Loucy (cell line): ENCODE measurements around the gene PITX3.
A peak's percentile ranks its signal among the peaks of the same experiment; 100 is the strongest.

Source experiments
- H2AFZ ChIP-seq: fragments of 200-600 bp; sonication (generic); 2 replicates; pipeline ENCODE4 v1.6.0; 2016; ENCODE audit warnings: antibody characterized with exemption, mild to moderate bottlenecking, low read length, moderate library complexity
- H3F3A ChIP-seq: fragments of 200-600 bp; 2 replicates; pipeline ENCODE4 v1.6.0; 2016; ENCODE audit warnings: antibody characterized with exemption, low read depth, mild to moderate bottlenecking
- H3K27me3 ChIP-seq: fragments of 200-600 bp; sonication (generic); 2 replicates; pipeline ENCODE4 v1.6.1; 2014; ENCODE audit warnings: low read length, mild to moderate bottlenecking; ENCODE audit not compliant: insufficient read depth, poor library complexity, severe bottlenecking
- H3K36me3 ChIP-seq: fragments of 200-600 bp; sonication (generic); 2 replicates; pipeline ENCODE4 v1.6.1; 2016; ENCODE audit warnings: low read length; ENCODE audit not compliant: insufficient read depth
- H3K4me1 ChIP-seq: fragments of 200-600 bp; sonication (generic); 2 replicates; pipeline ENCODE4 v1.5.1; 2014; ENCODE audit warnings: low read length, mild to moderate bottlenecking; ENCODE audit not compliant: insufficient read depth, poor library complexity, severe bottlenecking
- H3K4me2 ChIP-seq: fragments of 200-600 bp; sonication (generic); 2 replicates; pipeline ENCODE4 v1.6.0; 2014; ENCODE audit warnings: antibody characterized with exemption, low read length, low read depth, mild to moderate bottlenecking; ENCODE audit not compliant: poor library complexity, severe bottlenecking
- H3K4me3 ChIP-seq: fragments of 200-600 bp; sonication (generic); 2 replicates; pipeline ENCODE4 v1.5.1; 2014; ENCODE audit warnings: low read length, mild to moderate bottlenecking, mixed read lengths; ENCODE audit not compliant: poor library complexity, severe bottlenecking
- H3K79me2 ChIP-seq: fragments of 200-600 bp; sonication (generic); 2 replicates; pipeline ENCODE4 v1.6.1; 2014; ENCODE audit warnings: low read length; ENCODE audit not compliant: insufficient read depth
- H3K9ac ChIP-seq: fragments of 200-600 bp; sonication (generic); 2 replicates; pipeline ENCODE4 v1.6.0; 2014; ENCODE audit warnings: mild to moderate bottlenecking, low read depth, low read length, moderate library complexity; ENCODE audit not compliant: poor library complexity, severe bottlenecking
- H3K9me2 ChIP-seq: fragments of 200-600 bp; sonication (generic); replicated peaks from 2 replicates; pipeline ENCODE4 v1.6.1; 2016; ENCODE audit warnings: low read depth, low read length, mixed read lengths
- H3K9me3 ChIP-seq: fragments of 200-600 bp; sonication (generic); 2 replicates; pipeline ENCODE4 v1.6.1; 2014; ENCODE audit warnings: mild to moderate bottlenecking, antibody characterized with exemption, low read length, low read depth; ENCODE audit not compliant: insufficient read depth
- H4K20me1 ChIP-seq: fragments of 200-600 bp; sonication (generic); 2 replicates; pipeline ENCODE4 v1.6.0; 2014; ENCODE audit warnings: antibody characterized with exemption, low read length, mild to moderate bottlenecking; ENCODE audit not compliant: insufficient read depth, poor library complexity, severe bottlenecking
- CTCF ChIP-seq: fragments of 200-600 bp; sonication (generic); conservative IDR thresholded peaks from 2 replicates; pipeline ENCODE4 v1.5.1; 2014; ENCODE audit warnings: mild to moderate bottlenecking, antibody characterized with exemption, low read length
- EZH2phosphoT487 ChIP-seq: fragments of 200-600 bp; IDR thresholded peaks from 2 replicates; pipeline ENCODE4 v1.6.1; 2018; ENCODE audit warnings: antibody characterized with exemption, mild to moderate bottlenecking, moderate library complexity, borderline replicate concordance

The PITX3 gene

GRCh38 chr10:102245082-102245931 lies 4.0 kb upstream of the PITX3 start, which contains the start of gene GBF1:
TSS of gene GBF1 (plus strand) at chr10:102245532. CDS start at chr10:102258939, 13,407 bp downstream.
- Histone ChIP-seq H3K4me2 (peak within 1 kb of the TSS; percentile 93), H3K36me3 (no peaks in the 10 kb centered on the region), H3K9ac (peak within 1 kb of the TSS; percentile 73), H3K79me2 (peaks cover 49% of the 10 kb centered on the region), H3F3A (no peaks in the 10 kb centered on the region), H3K4me1 (peaks cover 37% of the 10 kb centered on the region), H3K27me3 (no peaks in the 10 kb centered on the region), H4K20me1 (peaks cover 47% of the 10 kb centered on the region), H3K4me3 (peak within 1 kb of the TSS; percentile 92), H3K9me3 (no peaks in the 10 kb centered on the region), H2AFZ (peak within 1 kb of the TSS; percentile 89), H3K9me2 (no peaks in the 10 kb centered on the region)
- no peak for TF ChIP-seq EZH2phosphoT487
- TF ChIP-seq CTCF, result no peak

GRCh38 chr10:102243309-102243708 lies 2.0 kb upstream of the PITX3 start:
- Histone ChIP-seq H3K9me3 (no peaks in the 10 kb centered on the region), H3K4me3 (no peak overlapping the region), H3K4me1 (peaks cover 26% of the 10 kb centered on the region), H3K9me2 (no peaks in the 10 kb centered on the region), H3K4me2 (no peak overlapping the region), H3K36me3 (no peaks in the 10 kb centered on the region), H3K9ac (no peak overlapping the region), H3K27me3 (no peaks in the 10 kb centered on the region), H3K79me2 (peaks cover 29% of the 10 kb centered on the region), H4K20me1 (peaks cover 28% of the 10 kb centered on the region), H2AFZ (no peak overlapping the region), H3F3A (no peaks in the 10 kb centered on the region)
- TF ChIP-seq EZH2phosphoT487 (no peak), CTCF (no peak)

- Histone ChIP-seq H2AFZ (no peak overlapping the region), H3F3A (no peaks in the 10 kb centered on the region), H3K36me3 (no peaks in the 10 kb centered on the region), H3K9ac (no peak overlapping the region), H3K9me2 (no peaks in the 10 kb centered on the region), H3K4me3 (no peak overlapping the region), H3K9me3 (no peaks in the 10 kb centered on the region), H3K4me1 (peaks cover 14% of the 10 kb centered on the region), H3K27me3 (no peaks in the 10 kb centered on the region), H3K79me2 (peaks cover 17% of the 10 kb centered on the region), H4K20me1 (peaks cover 16% of the 10 kb centered on the region), H3K4me2 (no peak overlapping the region)
- TF ChIP-seq CTCF (no peak), EZH2phosphoT487 (no peak)
Measured at GRCh38 chr10:102242118-102242485, 790 bp upstream of the PITX3 start.
